Stimulated activated naive CD8-positive, alpha-beta T cell treated with anti-CD3 and anti-CD28 coated beads, Interleukin-15, Interleukin-2, amounts not matched to agents 100 U/mL and 50 U/mL, for 24 hours (primary cell): ENCODE data around the gene SGTB.
"Not testable (repeated sequence)": the region's sequence is repeated elsewhere in the genome, so short reads cannot be mapped to it uniquely, and the experiment has no call there.

Source experiments
- ATAC-seq: fragments of 150-1000 bp; cut with Tn5 transposase; one replicate; pipeline ENCODE4 v1.10.0; 2021
- DNase-seq: peaks from one replicate; pipeline ENCODE4 v3.0.0; 2021

SGTB gene

DNA sequence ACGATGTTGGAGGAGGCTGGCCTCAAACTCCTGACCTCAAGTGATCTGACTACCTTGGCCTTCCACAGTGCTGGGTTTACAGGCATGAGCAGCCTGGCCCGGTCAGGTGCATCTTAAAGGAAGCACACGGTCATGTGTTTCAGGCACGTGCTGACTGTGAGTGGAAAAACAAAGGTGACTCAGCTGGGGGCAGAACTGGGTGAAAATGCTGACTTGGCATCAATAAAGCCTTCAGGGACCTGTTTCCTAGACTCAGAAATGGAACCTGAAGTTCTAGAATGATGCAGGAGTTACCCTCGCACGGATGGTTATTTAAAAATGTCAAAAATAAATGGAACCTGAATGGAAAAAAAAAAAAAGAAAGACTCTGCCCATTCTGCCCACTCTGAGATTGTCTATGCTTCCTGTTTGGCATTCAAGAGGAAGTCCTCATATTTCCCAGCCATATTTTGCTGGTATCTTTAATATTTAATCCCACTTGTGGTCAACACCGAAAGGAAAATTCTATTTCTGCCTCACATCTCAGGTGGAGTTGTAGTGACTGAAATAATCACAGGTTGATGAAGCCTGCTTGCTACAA, 12.4 kb upstream of the SGTB start:
- not testable (repeated sequence) for ATAC-seq, DNase-seq

DNA sequence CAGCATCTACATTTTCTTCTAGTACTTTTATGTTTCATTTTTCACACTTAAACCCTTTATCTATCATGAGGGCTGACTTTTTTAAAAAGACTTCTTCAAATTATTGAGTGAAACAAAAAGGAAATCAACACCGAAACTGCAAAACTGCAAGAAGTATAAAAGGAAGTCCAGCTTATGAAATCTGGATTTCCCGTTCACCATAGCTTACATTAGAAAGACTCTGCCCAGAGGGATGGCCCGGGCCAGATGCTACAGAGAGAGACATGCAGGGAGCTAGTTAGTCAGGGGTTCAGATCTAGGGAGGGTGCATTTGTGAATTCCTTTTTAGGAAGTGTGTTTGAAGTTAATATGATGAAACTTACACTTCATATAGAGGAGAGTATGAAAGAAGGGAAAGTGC, 10.1 kb upstream of the SGTB start:
- ATAC-seq, DNase-seq: not testable (repeated sequence)

DNA sequence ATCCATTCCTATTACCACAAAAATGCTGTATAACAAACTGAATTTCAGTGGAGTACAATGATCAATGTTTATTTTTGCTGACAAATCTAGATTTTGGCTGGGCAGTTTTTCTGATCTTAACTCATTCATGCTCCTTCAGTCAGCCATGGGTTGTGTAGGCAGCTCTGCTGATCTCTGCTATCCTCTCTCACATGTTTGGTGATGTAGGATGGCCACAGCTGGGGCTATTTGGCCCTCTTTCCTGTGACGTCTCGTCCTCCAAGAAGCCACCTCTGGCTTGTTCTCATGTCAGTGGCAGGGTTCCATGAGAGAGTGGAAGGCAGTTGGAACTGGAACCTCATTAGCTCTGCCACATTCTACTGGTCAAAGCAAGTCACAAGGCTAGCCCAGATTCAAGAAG, 9.0 kb upstream of the SGTB start:
- DNase-seq (no peak), ATAC-seq (no peak)

DNA sequence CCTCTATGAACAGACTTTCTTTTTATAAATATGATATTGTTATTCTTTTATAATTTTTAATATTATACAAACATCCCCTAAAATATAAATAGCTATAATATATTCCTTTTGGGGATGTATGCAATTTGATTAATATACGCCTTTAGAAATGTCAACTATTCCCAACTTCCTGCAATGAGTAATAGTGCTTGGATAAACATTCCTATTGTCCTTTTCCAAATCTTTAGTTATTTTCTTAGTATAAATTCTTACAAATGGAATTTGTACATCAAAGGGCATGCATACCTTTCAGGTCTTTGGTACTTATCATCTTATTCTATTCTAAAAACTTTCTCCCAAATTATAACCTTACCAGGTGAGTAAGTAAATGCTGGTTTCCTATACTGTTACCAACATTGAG, 6.3 kb upstream of the SGTB start:
- ATAC-seq: no peak
- DNase-seq: no peak

DNA sequence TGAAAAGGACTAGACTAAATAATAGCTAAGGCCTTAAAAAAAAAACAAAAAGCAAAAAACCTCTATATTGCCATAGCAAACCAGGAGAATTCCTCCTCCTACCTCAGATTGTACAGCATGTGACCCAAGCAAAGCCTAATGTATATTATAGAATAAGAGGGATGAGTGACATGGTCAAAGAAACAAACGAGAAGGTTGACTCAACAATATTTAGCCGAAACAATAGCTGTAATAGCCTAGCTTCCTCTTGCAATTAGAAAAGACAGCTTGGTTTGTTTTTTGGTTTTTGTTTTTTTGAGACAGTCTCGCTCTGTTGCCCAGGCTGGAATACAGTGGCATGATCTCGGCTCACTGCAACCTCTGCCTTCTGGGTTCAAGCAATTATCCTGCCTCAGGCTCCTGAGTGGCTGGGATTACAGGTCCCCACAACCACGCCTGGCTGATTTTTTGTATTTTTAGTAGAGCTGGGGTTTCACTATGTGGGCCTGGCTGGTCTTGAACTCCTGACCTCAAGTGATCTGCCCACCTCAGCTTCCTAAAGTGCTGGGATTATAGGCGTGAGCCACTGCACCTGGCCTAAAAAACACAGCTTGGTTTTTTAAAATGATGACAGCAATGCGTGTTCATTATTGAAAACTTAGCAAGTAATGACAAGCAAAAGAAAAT, 5.7 kb upstream of the SGTB start:
- ATAC-seq (no peak), DNase-seq (no peak)

DNA sequence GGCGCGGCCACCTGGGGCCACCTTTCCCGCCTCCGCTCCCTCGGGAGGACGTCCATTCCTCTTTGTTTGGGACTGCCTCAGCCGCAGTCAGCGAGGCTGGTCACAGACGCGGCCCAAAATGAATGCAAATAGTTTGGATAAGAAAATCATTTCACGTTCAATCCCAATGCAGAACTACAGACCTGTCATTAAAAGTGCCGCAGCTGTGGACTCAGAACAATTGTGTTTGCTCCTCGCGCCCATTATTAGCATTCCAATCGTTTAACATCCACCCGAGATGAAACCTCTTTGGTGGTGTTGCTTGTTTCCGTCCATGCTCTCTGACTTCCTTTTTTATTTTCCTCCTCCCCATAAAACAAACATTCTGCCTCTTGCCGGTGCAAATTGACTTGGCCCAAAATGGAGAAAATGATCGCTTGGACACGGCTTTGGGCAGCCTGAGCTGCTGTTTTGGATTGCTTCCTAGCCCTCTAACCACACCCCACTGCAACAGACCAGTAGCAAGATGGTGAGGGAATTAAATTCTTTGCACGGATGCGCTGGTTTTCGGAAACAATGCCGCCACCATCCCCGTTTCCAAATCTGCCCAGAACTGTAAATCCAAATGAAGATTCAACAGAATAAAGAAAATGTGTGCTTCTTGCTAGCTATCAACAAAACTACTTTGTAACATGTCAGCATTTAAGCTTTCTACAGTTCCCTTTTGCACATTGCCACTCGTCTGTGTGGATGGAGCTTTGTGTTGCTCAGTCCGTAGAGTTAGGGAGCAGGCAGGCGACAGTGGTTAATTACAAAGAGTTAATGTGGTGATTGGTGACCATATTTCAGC, 880 bp upstream of the SGTB start:
- DNase-seq (no peak), ATAC-seq (no peak)

DNA sequence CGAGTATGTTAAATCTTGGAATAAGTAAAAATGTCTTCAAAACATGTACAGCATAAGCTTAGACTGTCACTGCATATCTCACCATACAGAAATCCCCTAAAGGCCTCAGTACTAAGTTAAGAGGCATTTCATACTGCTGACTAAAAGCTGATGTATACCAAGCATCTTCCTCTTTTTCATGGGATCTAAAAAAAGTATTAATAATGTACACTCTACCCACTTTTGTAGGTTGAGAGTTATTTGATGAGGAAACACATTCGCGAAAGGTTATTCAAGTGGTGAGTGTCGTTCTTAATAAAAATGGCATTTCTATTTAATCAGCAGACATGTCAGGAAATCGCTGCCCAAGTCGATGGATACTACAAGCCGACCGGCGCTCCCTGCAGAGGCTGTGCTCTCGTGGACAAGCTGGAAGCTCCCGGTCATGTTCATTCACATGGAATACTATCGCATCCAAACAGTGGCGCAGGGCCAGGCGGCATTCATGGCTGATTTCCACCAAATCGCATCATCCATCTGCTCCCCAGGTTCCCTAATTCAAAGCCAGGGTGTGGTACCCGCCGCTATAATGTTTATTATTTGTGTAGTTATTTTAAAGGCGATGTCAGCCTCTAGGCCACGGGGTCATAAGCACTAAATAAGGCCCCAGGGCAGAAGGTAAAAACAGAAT, 724 bp downstream of the SGTB start:
- ATAC-seq (peak; percentile 41), DNase-seq (peak; percentile 25)

DNA sequence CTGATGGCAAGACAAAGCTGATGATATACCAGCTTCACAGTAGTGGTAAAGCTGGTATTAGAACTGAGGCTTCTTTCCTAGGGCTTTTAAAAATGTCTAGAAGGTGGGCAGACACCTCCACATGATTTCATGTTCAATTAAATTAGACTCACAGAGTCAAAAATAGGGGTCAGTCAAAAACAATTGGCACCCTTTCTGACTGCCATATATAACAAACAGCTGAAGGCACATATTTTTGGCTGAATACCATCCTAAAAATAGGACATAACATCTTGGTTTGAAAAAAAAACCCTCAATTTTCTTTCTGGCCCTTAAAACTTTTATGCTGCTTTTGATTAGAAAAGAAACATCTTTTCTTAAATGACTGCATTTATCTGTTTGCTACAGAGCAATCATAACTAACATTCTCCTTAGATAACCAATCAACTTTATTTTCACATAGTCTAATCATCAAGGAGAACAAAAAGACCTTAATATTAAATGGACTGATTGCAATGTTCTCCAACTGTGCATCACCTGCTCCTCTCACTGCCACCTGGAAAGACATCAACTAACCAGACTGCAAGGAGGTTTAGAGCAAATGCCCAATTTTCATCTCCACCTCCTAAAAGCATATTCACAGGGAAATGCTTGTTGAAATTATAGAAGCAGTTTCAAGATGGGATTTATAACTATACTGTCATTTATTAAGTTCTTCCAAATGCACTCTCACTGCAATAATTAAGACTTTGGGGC, 3.2 kb downstream of the SGTB start:
- DNase-seq: no peak

DNA sequence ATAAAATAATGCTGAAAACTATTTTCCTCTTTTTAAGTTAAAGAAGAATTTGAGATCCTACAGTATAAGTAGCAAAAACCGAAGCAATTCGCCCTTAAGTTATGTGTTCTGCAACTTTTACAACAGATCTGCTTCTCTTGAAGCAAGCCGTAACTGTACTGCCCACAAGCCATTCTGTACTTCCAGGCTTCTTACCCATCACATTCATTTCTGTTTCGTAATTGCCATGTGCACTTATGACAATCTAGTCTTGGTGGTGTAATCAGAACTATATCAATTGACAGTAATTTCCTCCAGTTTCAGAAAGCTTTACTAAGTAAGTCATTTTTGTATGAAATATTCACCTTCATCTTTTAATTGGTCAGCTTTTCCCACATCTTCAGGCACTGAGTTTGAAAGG, 13.8 kb downstream of the SGTB start:
- no peak for ATAC-seq
- no peak for DNase-seq

More for the DNA sequence above, 3.2 kb downstream of the SGTB start:
- ATAC-seq: no peak

DNA sequence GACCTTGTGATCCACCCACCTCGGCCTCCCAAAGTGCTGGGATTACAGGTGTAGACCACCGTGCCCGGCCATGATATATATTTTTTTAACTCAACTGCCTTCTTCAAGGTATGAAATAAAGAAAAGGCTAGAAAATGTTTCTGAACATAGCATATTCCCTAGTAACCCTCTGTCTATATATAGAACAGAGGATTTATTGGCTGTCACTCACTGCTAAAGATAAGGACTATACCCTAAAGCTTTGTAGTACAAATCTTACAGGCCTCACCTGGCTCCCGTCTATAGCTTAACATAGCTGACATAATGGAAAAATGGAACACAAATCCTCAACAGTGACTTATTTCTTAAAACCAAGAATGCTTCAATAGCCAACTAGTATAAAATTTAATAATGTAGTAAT, 14.2 kb downstream of the SGTB start:
- ATAC-seq: no peak
- DNase-seq: no peak

DNA sequence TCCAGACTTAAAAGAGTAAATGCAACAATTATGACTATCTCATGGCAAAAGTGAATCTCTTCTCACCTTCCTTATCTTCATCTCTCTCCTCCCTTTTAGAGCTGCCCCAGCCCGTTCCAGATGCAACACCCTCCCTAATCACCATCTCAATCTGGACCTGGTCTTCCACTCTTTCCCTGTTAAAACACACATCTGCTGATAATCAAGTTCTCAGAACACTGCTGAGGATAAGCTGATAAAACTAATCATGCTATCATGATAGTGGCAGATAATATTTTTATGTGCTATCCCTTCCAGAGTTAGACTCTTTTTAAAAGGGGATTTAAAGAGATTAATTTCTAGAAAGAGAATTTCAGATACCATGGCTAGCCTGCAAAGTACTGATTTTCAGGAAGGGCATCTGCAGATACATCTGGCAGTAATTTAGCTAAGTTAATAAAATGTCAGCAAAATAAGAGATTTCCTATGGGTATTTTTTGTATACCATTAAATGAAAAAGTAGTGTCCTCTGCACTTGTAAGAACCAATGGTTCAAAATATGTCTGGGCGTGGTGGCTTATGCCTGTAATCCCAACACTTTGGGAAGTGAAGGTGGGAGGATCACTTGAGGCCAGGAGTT, 17.2 kb downstream of the SGTB start:
- ATAC-seq: no peak
- DNase-seq: no peak

DNA sequence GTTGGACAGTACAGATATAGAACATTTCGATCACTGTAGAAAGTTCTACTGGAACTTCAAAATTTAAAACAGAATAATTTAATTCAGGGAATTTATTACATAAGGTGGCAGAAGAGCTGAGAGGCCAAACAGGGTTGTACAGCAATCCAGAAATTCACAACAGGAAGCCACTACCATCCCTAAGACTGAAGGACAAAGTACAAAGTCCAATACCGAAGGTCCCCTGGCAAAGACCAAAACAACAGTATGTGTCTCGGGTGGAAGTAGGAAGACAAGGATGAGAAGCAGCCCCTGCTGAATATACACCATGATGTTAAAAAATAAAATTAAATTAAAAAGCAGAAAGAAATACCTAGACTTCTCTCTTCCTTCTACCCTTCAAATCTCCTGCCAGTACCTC, 19.9 kb downstream of the SGTB start:
- DNase-seq: no peak
- ATAC-seq: no peak

DNA sequence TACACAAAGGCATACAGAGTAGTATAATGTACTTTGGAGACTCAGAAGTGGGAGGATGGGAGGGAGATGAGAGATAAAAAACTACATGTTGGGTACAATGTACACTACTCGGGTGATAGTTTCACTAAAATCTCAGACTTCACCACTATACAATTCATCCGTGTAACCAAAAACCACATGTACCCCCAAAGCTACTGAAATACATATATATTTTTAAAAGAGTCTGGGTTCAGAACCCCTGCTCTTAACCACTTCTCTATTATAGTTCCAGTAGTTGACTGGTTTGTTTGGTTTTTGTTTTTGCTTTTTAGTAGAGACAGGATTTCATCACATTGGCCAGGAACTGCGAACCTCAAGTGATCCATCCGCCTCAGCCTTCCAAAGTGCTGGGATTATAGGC, 22.6 kb downstream of the SGTB start:
- ATAC-seq (no peak), DNase-seq (no peak)

DNA sequence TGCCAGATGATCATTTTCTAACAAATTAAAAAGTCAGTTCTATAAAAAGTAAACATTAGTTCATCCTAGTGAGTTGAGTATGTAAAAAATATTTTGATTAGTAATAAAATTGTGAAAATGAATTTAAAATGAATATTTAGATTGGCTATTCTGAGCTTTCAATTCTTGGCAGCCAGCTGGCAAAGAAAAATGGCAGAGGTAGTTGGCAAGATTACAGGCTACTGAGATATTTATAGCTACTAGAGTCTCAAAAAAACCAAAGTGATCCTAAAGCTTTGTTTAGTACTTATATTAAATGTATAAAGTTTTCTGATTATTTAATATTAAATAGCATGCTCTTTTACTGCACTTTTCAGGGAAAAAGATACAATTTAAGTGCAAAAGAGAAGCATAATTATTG, 25.0 kb downstream of the SGTB start:
- ATAC-seq (no peak), DNase-seq (no peak)

DNA sequence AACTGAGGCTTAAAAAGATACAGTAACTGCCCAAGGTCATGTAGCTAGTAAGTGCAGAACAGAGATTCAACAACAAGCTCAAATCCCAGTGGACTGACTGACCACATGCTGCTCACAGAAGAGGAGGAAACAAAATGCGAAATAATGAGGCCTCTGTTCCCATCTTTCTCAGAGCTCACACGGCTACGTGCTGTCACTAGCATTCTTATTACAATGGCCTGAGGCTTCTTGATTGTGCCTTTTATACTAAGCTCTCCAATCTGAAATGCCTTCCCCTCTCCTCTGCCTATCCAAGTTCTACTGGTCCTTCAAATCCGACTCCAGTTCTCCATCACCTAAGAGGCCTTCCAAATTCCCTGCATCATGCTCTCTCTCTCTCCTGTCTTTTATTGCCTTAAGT, 26.0 kb downstream of the SGTB start:
- DNase-seq (no peak), ATAC-seq (no peak)

DNA sequence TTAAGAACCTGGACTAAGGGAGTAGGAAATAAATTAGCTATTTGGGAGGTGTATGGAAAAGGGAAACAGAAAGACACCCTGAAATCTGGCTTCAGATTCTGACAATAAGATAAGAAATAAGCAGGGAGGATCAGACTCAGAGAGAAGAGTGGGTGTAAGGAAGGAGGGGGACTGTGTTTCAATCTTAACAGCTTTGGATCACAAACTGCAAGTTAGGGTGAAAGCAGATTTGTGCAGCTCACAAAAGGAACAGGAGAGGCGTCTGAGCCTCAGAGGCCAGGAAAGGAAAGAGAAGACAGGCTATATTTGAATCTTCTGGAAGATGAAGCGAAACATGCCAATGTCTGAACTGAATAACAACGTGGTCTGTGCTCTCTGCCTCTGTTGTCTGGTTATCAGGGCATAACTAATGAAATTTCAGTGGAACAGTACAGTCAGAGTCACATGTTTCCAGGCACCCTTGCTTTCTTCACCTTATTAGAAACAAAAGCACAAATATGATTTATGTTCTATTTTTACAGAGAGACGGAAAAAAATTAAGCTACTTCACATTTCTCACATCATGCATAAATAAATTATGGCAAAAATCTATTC, 26.6 kb downstream of the SGTB start:
- no peak for ATAC-seq
- no peak for DNase-seq

DNA sequence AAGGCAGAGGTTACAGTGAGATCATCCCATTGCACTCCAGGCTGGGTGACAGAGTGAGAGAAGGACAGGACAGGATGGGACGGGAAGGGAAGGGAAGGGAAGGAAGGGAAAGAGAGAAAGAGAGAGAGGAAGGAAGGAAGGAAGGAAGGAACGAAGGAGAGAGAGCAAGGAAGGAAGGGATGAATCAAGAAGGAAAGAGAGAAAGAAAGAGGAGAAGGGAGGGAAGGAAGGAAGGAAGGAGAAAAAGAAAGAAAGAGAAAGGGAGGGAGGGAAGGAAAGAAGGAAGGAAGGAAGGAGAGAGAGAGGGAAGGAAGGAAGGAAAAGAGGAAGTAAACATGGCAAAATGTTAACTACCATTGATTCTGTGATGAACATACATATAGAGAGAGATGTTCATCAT, 28.8 kb downstream of the SGTB start:
- ATAC-seq: no peak
- no peak for DNase-seq

DNA sequence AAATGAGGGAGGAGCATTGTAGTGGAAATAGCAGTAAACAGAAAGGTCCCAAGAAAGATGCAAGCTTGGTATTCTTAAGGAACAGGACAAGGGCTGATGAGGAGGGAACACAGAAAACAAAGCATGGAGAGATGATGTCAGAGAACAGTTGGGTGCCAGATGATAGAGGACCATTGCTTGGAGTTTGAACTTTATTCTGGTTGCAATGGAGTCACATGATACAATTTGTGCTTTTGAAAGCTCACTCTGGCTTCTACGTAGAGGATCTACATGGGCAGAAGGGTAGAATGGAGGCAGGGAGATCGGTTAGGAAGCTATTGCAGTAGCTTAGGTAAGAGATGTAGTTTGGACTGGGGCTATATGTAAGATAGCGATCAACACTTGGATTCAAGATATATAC, 39.8 kb downstream of the SGTB start:
- ATAC-seq: no peak

DNA sequence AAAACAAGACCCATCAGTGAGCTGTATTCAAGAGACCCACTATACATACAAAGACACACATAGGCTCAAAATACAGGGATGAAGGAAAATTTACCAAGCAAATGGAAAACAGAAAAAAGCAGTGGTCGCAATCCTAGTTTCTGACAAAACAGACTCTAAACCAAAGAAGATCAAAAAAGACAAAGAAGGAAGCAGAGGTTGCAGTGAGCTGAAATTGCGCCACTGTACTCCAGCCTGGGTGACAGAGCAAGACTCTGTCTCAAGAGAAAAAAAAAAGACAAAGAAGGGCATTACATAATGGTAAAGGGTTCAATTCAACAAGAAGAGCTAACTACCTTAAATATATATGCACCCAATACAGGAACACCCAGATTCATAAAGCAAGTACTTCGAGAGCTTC, 45.9 kb downstream of the SGTB start:
- not testable (repeated sequence) for DNase-seq, ATAC-seq

More for the DNA sequence above, 39.8 kb downstream of the SGTB start:
- no peak for DNase-seq

DNA sequence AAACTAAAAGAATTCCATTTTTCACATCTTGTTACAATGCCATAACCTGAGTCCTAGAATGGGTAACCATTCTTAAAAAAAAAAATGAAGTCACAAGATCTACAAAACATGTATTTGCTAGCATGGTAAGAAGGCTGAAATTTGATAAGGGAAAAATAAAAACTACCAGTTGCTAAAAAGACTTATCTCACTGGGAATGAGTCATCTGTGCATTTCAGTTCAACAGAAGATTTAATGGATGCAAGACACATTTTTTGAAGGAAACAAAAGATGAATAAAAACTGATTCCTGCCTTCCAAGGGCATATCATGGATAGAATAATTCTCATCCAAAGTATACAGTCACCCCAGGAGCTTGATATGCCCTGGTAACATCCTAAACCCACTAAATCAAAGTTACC, 47.2 kb downstream of the SGTB start:
- ATAC-seq: no peak
- DNase-seq: no peak

DNA sequence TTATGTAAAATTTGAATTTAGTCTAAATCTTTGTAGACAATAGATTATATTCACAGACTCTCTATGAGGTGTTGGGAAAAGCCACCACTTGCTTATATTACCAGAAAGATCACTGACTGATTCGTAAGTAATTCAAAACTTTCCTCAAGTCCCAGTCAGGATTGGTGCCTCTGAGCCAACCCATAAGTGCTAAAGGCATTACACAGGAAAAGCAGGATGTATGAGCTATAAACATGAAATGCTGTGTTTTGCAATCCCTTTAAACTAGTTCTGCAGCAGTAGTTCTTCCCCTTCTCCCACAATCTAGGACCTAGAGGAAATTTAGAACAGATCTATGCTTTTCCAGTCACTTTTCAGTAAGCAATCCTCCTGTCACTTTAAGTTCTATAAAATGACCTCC, 49.1 kb downstream of the SGTB start:
- ATAC-seq: no peak
- DNase-seq: no peak
